Midbrain (tissue), 1 donor: ENCODE data around the gene PAN2.

Experiments used
- DNase-seq: peaks from one replicate; lab custom pipeline; 2025; lab: John Stamatoyannopoulos, UW

PAN2 gene, protein sequence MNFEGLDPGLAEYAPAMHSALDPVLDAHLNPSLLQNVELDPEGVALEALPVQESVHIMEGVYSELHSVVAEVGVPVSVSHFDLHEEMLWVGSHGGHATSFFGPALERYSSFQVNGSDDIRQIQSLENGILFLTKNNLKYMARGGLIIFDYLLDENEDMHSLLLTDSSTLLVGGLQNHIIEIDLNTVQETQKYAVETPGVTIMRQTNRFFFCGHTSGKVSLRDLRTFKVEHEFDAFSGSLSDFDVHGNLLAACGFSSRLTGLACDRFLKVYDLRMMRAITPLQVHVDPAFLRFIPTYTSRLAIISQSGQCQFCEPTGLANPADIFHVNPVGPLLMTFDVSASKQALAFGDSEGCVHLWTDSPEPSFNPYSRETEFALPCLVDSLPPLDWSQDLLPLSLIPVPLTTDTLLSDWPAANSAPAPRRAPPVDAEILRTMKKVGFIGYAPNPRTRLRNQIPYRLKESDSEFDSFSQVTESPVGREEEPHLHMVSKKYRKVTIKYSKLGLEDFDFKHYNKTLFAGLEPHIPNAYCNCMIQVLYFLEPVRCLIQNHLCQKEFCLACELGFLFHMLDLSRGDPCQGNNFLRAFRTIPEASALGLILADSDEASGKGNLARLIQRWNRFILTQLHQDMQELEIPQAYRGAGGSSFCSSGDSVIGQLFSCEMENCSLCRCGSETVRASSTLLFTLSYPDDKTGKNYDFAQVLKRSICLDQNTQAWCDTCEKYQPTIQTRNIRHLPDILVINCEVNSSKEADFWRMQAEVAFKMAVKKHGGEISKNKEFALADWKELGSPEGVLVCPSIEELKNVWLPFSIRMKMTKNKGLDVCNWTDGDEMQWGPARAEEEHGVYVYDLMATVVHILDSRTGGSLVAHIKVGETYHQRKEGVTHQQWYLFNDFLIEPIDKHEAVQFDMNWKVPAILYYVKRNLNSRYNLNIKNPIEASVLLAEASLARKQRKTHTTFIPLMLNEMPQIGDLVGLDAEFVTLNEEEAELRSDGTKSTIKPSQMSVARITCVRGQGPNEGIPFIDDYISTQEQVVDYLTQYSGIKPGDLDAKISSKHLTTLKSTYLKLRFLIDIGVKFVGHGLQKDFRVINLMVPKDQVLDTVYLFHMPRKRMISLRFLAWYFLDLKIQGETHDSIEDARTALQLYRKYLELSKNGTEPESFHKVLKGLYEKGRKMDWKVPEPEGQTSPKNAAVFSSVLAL

GRCh38 chr12:56333679-56334489 lies at the start of gene PAN2:
TSS of gene PAN2 (minus strand) at chr12:56334000. CDS start at chr12:56333094, 906 bp downstream.
- DNase-seq, result peak; percentile 95

GRCh38 chr12:56382611-56383010 lies 48.8 kb upstream of the PAN2 start:
- no peak for DNase-seq

DNA sequence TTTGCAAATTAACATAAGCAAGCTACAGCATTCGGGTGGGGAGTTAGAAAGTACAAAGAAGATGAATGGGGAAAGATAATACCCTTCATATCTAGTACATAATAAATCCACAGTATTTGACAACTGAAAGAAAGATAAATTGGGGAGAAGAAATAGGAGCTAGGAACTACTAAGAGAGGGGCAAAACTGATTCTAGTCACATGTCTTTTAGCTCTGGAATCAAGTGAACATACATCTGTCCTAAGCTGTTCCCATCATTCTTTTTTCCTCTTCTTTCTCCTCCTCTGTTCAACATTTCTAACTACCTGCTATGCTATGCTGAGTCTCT lies 44.2 kb upstream of the PAN2 start:
- no peak for DNase-seq

GRCh38 chr12:56377310-56377988 lies 43.6 kb upstream of the PAN2 start:
- DNase-seq, result no peak

GRCh38 chr12:56375598-56376434 lies 42.0 kb upstream of the PAN2 start:
- DNase-seq, result no peak

DNA sequence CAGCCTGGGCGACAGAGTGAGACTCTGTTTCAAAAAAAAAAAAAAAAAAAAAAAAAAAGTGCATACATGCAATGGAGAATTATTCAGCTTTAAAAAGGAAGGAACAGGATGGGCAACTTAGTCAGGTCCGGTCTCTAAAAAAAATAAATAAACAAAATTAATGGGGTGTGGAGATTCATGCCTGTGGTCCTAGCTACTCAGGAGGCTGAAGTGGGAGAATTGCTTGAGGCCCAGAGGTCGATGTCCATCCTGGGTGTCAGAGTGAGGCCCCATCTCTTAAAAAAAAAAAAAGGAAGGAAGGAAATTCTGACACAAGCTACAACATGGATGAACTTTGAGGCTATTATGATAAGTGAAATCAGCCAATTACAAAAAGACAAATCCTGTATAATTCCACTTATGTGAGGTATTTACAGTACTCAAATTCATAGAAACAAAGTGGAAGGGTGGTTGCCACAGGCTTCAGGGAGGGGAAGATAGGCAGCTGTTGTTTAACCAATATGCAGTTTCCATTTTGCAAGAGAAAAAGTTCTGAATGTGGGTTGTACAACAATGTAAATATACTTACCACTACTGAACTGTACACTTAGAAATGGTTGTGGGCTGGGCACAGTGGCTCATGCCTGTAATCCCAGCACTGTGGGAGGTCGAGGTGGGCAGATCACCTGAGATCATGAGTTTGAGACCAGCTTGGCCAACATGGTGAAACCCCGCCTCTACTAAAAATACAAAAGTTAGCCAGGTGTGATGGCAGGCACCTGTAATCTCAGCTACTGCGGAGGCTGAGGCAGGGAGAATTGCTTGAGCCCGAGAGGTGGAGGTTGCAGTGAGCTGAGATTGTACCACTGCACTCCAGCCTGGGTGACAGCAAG lies 41.2 kb upstream of the PAN2 start:
- no peak for DNase-seq

DNA sequence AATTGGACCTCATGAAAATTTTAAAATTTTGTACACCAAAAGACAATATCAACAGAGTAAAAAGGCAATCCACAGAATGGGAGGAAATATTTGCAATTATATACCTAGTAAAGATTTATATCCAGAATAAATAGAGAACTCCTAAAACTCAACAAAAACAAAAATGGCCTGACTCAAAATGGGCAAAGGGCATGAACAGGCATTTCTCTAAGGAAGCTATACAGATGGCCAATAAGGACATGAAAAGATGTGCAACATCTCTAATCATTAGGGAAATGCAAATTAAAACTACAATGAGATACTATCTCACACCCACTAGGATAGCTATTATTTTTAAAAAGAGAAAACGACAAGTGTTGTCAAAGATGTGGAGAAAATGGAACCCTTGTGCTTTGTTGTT lies 39.7 kb upstream of the PAN2 start:
- no peak for DNase-seq

DNA sequence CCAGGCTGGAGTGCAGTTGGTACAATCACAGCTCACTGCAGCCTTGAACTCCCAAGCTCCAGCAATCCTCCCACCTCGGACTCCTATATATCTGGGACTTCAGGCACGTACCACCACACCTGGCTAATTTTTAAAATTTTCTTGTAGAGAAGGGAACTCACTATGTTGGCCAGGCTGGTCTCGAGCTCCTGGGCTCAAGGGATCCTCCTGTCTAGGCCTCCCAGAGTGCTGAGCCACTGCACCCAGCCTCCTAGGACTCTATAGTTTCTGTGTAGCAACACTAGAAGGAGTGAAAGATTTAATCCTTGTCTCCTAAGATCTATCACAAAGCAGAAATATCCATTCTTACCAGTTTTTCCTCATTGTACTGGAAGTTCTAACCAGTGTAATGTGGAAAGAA lies 33.1 kb upstream of the PAN2 start:
- DNase-seq, result no peak

DNA sequence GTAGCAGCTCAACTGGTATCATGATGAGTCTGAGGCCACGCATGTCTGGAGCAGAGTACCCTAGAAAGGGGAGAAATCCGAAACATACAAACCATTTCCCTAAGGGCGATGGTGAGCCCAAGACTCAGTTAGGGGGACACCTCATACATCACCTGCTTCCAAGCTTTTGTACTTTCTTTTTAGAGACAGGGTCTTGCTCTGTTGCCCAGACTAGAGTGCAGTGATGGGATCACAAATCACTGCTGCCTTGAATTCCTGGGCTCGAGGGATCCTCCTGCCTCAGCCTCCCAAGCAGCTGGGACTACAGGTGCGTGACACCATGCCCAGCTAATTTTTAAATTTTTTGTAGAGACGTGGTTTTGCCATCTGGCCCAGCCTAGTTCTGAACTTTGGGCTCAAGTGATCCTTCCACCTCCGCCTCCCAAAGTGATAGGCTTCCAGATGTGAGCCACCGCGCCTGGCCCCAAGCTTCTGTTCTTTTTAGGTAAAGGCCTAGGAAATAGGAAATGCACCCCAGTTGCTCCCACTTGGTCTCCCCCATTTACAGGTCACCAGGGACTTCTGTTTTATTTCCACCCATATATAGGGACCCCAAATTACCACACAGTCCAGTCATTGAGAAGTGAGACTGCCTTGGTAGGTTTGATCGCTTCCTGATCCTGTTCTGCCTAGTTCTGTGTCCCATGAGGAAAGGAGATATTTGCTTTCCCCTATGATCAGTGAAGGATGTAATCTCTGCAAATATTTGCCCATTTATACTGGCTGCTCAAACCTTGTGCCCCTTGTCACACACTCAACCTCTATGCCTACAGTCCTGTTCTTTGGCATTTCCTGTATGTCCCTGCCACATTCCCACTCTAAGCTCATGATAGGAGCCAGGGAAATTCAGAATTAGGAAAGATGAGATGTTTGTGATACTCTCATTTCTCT lies 28.6 kb upstream of the PAN2 start, which contains the start of gene APOF:
APOF (minus strand) TSS at position 728 of the 930 bp plus-strand sequence; CDS start at position 616, 112 bp downstream.
- DNase-seq, result no peak

DNA sequence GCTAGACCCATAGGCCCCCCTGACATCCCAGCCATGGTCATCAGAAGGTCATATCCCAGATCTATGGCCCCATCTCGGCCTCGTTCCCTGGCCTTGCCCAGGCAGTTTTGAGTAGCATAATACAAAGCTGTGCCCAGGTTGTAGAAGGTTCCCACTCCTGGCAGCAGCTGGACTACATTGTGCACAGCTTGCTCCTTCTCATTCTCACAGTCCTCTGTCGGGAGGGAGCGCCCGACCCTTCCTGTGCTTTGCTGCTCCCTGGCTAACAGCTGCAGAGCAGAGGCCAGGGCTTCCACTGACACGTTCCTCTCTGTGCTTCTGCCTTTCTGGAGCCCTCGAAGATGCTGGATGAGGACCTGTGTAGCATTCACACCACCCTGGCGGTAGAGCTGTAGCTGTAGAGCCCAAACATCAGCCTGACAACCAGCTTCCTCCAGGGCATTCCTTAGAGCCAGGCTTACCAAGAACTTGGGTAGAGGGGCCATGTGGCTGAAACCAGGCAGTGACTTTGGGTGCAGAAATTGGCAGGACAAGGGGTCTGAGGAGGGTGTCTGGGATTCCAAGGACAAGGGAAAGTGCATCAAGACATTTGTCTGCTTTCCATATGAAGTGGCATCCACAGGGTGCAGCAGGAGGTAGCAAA lies 27.8 kb upstream of the PAN2 start:
- DNase-seq, result no peak

GRCh38 chr12:56359851-56360767 lies 26.3 kb upstream of the PAN2 start, which contains the start of gene STAT2:
TSS of gene STAT2 (minus strand) at chr12:56360107. CDS start at chr12:56356571, 3,536 bp downstream.
- DNase-seq, result peak; percentile 99

GRCh38 chr12:56358836-56359532 lies 25.2 kb upstream of the PAN2 start:
- peak; percentile 78 for DNase-seq

DNA sequence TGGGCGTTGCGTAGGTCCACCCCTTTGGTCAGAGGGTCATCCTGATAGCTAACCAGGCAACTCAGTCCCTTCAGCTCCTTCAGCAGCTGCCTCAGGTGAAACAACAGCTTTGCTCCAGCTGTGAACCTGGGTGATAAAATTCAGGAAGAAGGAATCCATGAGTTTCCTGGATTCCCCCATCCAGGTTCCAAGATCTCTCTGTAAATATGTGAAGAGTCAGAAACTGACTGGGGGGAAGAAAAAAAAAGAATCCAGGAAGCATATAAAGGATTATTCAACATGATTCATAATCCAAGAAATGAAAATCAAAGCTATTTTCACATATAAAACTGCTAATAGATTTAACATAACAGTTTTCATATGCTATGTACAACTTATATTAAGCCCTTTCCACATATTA lies 17.5 kb upstream of the PAN2 start:
- no peak for DNase-seq

DNA sequence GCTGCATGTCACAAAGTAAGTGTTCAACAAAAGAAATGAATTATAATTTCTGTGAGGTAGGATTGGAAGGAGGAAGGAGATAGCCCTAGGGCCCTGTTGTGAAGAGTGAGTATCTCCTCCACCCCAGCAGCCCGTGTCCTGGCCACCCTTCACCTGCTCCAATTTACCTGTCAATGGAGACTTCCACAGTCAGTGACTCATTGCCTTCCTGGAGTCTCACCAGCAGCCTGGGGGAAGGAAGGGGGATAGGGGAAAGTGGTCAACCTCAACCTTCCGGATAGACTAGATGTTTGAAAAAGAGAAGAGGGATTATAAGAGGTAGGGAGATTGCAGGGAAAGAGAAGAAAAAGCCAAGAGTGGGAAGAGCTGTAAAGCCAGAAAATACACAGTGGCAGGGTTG lies 16.9 kb upstream of the PAN2 start:
- DNase-seq, result no peak

GRCh38 chr12:56348776-56349175 lies 15.0 kb upstream of the PAN2 start:
- no peak for DNase-seq
